Smooth muscle cell of the brain vasculature (primary cell): ENCODE measurements around the gene DPEP2NB.
A peak's percentile ranks its signal among the peaks of the same experiment; 100 is the strongest.
"Not testable (repeated sequence)": the region's sequence is repeated elsewhere in the genome, so short reads cannot be mapped to it uniquely, and the experiment has no call there.

Experiments used
- DNase-seq: peaks from one replicate; pipeline ENCODE4 v3.0.0-alpha.2; 2012; ENCODE audit warnings: low read depth, low spot score

The DPEP2NB gene

GRCh38 chr16:68013440-68013839 is 2.3 kb downstream of the DPEP2NB start:
- no peak for DNase-seq

DNA sequence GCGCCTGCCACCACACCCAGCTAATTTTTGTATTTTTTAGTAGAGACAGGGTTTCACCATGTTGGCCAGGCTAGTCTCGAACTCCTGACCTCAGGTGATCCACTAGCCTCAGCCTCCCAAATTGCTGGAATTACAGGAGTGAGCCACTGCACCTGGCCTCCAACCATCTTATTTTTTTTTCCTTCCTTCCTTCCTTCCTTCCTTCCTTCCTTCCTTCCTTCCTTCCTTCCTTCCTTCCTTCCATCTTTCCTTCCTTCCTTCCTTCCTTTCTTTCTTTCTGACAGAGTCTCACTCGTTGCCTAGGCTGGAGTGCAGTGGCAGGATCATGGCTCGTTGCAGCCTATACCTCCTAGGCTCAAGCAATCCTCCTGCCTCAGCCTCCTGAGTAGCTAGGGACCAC is 5.8 kb downstream of the DPEP2NB start:
- not testable (repeated sequence) for DNase-seq

GRCh38 chr16:68009157-68009735 is 6.5 kb downstream of the DPEP2NB start:
- no peak for DNase-seq

GRCh38 chr16:68005786-68006286 is 9.9 kb downstream of the DPEP2NB start:
- peak; percentile 29 for DNase-seq

DNA sequence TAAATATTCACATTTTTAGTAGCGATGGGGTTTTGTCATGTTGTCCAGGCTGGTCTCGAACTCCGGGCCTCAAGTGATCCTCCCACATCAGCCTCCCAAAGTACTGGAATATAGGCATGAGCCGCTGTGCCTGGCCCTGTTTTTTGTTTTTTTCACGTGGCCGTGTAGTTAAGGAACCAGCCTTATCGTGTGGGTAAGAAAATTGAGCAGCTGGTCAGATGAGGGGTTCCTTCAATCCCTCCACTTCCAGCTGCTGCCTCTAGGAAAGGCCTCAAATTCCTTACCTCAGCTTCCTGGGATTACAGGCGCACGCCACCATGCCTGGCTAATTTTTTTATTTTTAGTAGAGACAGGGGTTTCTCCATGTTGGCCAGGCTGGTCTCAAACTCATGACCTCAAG is 10.5 kb downstream of the DPEP2NB start:
- no peak for DNase-seq

DNA sequence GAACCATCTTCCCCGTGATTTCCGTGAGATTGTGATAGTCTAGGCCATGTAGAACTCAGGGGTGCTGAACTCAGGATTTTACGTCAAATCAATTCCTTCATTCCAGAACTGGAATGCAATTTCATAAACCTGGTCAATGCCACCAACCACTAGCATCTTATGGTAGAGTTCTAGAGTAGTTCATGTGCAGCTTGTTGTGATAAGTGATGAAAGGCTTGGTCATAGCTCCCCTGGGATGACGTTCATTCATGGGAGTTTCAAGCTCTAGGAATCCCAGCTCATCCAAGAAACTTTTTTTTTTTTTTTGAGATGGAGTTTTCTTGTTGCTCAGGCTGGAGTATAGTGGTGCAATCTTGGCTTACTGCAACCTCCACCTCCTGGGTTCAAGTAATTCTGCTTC is 12.7 kb downstream of the DPEP2NB start:
- DNase-seq: no peak

- no peak for DNase-seq
Measured at GRCh38 chr16:68000450-68000849, 15.3 kb downstream of the DPEP2NB start.

- DNase-seq: no peak
Measured at GRCh38 chr16:67999985-68000384, 15.7 kb downstream of the DPEP2NB start.

DNA sequence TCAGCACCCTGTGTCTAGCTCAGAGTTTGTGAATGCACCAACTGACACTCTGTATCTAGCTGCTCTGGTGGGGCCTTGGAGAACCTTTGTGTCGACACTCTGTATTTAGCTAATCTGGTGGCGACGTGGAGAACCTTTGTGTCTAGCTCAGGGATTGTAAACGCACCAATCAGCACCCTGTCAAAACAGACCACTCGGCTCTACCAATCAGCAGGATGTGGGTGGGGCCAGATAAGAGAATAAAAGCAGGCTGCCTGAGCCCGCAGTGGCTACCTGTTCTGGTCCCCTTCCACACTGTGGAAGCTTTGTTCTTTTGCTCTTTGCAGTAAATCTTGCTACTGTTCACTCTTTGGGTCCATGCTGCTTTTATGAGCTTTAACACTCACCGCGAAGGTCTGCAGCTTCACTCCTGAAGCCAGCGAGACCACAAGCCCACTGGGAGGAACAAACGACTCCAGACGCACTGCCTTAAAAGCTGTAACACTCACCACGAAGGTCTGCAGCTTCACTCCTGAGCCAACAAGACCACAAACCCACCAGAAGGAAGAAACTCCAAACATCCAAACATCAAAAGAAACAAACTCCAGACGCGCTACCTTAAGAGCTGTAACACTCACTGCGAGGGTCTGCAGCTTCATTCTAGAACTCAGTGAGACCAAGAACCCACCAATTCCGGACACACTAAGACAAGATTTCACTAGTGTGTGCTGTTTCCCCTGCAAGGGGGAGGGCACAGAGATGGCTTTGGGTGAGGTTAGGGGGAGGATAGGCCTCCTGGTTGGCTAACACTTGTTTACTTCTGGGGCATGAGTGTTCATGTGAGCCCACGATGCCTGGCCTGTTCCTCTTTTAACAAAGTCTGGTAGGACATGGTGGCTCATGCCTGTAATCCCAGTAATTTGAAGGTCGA is 16.7 kb downstream of the DPEP2NB start, which contains the start of gene DPEP2:
DPEP2 (minus strand) TSS at position 706 of the 910 bp plus-strand sequence. CDS start 6,272 bp downstream, outside the sequence.
- DNase-seq: not testable (repeated sequence)

GRCh38 chr16:67998231-67998778 is 17.4 kb downstream of the DPEP2NB start:
- DNase-seq: not testable (repeated sequence)

GRCh38 chr16:67996666-67997065 is 19.0 kb downstream of the DPEP2NB start:
- no peak for DNase-seq

DNA sequence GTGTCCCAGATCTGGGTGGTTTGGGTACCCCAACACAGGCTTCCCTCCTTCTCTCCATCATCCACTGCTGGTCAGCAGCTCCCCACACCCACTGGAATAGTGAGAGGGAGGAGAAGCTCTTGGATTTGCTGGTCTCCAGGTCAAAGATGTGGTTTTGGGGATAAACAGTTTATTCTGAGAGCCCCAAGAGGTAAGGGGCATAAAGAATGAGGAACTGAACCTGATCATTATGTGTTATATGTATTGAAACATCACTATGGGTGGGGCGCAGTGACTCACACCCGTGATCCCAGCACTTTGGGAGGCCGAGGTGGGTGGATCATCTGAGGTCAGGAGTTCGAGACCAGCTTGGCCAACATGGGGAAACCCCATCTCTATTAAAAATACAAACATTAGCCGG is 20.3 kb downstream of the DPEP2NB start:
- no peak for DNase-seq

DNA sequence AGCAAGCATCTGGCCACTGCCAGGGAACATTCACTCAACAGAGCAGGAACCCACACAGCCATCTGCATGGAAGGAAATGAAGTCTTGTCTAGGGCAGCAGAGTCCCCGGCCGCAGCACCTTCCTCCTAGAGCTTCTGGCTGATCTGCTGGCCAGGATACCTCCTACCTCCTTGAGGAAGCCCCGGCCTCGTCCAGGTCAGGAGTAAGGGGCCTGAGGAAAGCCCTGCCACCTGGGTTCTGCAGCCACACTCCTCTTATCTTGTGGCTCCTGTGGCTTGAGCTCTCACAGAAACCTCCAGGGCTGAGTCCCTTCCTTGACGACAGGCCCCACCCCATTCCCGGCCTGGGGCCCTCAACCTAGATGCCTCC is 21.7 kb downstream of the DPEP2NB start:
- not testable (repeated sequence) for DNase-seq

- DNase-seq: no peak
Measured at GRCh38 chr16:67993207-67994039, 22.3 kb downstream of the DPEP2NB start.

GRCh38 chr16:67992661-67993206 is 23.0 kb downstream of the DPEP2NB start:
- no peak for DNase-seq

GRCh38 chr16:67990018-67990386 is 25.7 kb downstream of the DPEP2NB start:
- no peak for DNase-seq

- DNase-seq: no peak
Measured at GRCh38 chr16:67989322-67990017, 26.2 kb downstream of the DPEP2NB start.

DNA sequence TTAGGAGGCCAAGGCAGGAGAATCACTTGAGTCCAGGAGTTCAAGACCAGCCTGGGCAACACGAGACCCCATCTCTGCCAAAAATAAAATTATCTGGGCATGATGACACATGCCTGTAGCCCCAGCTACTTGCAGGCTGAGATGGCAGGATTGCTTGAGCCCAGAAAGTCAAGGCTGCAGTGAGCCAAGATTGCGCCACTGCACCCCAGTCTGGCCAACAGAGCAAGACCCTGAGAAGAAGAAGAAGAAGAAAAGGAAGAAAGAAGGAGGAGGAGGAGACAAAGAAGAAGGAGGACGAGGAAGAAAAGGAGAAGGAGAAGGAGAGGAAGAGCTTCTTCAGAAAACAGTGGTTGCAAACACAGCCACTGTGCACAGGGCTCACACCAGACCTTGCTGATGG is 27.0 kb downstream of the DPEP2NB start:
- no peak for DNase-seq

DNA sequence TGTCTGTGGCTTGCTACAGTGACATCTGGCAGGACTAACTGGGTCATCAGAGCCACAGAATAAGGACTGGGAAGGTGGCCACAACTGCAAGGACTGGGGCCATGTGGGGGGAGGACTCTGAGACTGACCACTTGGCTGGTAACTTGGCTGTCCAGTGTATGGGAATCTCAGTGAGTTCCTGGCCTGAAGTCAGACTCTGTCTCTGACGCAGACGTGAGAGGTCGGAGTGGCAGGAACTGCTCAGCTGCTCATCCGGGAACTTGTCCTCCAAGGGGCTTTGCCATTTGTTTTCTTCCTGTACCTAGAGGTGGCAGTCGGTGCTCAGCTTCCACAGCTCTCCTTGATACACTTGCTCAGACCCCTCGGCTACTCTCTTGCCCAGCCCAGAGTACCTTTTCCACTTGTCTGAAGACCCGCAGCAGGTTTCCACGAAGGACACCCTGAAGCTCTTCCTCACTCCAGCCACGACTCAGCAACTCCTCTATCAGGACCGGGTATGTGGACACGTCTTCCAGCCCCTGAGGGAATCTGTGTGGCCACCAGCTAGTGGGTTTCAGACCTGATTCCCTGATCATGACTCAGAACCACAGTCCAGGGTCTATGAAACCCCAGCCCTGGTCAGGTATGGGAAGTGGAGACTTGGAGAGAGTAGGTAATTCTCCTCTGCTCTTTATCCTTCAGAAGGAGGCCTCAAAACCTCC is 28.1 kb downstream of the DPEP2NB start:
- no peak for DNase-seq

GRCh38 chr16:67986949-67987348 is 28.8 kb downstream of the DPEP2NB start:
- DNase-seq: no peak
